HG02938 (cell line): Measurements from ENCODE around the gene PDCD2L.
"Not testable (repeated sequence)": the region's sequence is repeated elsewhere in the genome, so short reads cannot be mapped to it uniquely, and the experiment has no call there.

ENCODE experiments used
- ATAC-seq: cut with Tn5 transposase; IDR thresholded peaks from one replicate; pipeline ENCODE4 v1.9.1; 2021; ENCODE audit warnings: mild to moderate bottlenecking, moderate library complexity; ENCODE audit not compliant: unreplicated experiment

The PDCD2L gene

DNA sequence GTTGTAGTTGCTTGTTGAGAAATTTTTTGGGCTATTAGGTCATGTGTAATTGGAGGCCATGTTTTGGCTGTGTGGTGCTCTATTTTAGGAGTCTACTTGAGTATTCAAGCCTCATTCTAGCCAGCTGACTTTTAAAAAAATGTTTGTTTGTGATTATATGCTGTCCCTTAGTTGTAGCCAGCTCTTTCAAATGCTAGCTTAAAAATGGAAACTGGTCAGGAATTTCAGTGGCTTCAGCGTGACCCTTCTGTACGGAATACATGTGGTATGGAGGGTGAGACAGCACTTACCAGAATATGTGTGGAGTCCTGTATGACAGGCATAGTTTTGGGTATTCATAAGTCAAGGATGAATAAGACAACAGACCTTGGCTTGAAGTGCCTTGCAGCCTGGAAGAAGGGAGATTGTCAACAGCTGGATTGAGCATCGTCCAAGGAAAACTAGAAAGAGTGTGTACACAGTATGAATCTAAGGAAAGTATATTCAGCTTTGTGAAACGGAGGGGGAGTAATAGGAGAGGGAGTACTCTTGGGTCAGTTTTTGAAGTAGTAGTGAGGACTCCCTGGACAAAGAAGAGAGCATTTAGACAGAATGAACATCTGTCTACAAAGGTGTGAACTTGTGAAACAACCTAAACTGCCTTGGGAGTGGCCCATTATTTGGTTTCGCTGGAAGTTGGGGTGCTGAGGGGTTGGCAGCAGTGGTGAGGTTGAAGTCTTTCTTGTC is 57.3 kb downstream of the PDCD2L start:
- no peak for ATAC-seq

GRCh38 chr19:34464785-34465184 is 60.6 kb downstream of the PDCD2L start:
- ATAC-seq, result not testable (repeated sequence)

DNA sequence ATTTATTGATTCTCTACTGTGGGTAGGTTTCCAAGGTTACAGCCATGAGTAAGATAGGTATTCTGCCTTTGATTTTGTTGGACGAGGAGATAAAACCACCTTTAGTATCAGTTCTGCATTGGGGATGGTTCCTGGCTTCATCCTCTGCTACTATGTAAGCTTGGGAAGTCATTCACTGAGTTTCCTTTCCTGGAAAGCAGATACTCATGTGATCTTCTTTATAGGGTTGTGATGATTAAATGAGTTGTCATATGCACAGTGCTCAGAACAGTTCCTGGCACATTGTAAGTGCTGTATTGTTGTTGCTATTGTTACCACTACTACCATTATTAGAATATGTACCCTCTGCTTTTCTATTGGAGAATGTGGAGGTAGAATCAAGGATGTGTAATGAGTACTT is 64.2 kb downstream of the PDCD2L start:
- no peak for ATAC-seq

GRCh38 chr19:34469026-34469425 is 64.8 kb downstream of the PDCD2L start:
- ATAC-seq, result not testable (repeated sequence)

- no peak for ATAC-seq
Observed at GRCh38 chr19:34471906-34472700, 67.9 kb downstream of the PDCD2L start.

GRCh38 chr19:34474233-34474989 is 70.2 kb downstream of the PDCD2L start:
- ATAC-seq, result no peak

DNA sequence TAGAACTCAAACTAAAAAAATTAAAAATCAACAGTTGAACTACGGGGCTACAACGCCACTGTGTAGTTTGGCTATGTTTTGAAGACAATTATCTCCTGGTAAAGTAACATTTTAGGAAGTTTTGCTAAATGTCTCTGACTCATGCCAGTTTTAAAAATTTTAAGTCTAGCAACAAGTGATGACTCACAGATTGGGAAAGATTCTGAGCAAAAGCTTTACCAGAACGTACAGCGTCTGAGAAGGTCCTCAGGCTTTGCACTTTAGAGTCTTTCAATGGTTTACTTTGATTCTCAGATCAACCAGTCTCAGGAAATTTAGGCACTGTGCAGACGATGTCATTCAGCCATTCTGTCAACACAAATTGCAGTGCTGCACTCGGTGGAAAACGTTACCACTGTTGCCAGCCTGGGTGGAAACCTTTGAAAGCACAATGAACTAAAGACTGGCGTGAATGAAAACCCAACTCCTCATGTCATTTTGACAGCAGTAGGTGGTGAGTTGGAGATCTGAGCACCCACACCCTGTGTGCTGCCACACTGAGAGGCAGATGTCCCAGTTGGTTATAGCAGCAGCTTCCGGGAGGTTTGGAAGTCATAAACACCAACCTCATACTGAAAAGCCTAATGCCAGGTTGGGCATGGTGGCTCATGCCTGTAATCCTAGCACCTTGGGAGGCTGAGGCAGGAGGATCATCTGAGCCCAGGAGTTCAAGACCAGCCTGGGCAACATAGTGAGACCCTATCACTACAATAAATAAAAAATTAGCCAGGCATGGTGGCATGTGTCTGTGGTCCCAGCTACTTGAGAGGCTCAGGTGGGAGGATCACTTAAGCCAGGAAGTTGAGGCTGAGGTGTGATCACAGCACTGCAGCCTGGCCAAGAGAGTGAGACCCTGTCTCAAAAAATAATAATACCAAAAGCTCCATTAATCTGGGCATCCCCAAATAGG is 71.1 kb downstream of the PDCD2L start:
- ATAC-seq, result no peak
